IMR-90 (cell line): ENCODE measurements around the gene LTBP1. TPM values are rescaled to one million over a fixed set of nuclear protein-coding genes. Genes with fewer than 3 reads are reported as not detected.

Experiments
- ATAC-seq: fragments of 200-7000 bp; cut with Tn5 transposase; 2 replicates; pipeline ENCODE4 v1.9.1; 2020; ENCODE audit warnings: low read depth, mild to moderate bottlenecking, moderate library complexity
- BruUV-seq: library from RNA; stranded (reverse); fragments of 400-500 nt; replicated peaks from 2 replicates; lab custom pipeline; 2021; lab: Mats Ljungman, UMichigan
- CTCF ChIA-PET: fragments of 300-600 bp; formaldehyde crosslinking; extraction: SDS; loops from one replicate; lab custom pipeline; 2021; ENCODE audit warnings: antibody characterized with exemption; lab: Yijun Ruan, JAX
- POLR2A ChIA-PET: fragments of 300-600 bp; sonication (Branson Sonifier 250); formaldehyde crosslinking; loops from one replicate; lab custom pipeline; 2022; ENCODE audit warnings: antibody characterized with exemption; ENCODE audit not compliant: unreplicated experiment; lab: Charles Lee
- DNase-seq: peaks from one replicate; pipeline ENCODE4 v3.0.0; 2013
- H2AFZ ChIP-seq: replicated peaks from 2 replicates; pipeline ENCODE3; 2013; ENCODE audit warnings: low read length, mild to moderate bottlenecking; ENCODE audit not compliant: poor library complexity
- H2AK5ac ChIP-seq: 2 replicates; pipeline ENCODE4 v1.6.1; 2013; ENCODE audit warnings: low read depth, low read length, inconsistent platforms
- H2AK9ac ChIP-seq: replicated peaks from 2 replicates; pipeline ENCODE3; 2013; ENCODE audit warnings: mild to moderate bottlenecking, low read depth, low read length, moderate library complexity; ENCODE audit not compliant: poor library complexity
- H2BK120ac ChIP-seq: 2 replicates; pipeline ENCODE4 v1.6.1; 2013; ENCODE audit warnings: low read depth, low read length, inconsistent platforms
- H2BK15ac ChIP-seq: 3 replicates; pipeline ENCODE4 v1.6.1; 2013; ENCODE audit warnings: low read depth, low read length, inconsistent platforms
- H2BK20ac ChIP-seq: 2 replicates; pipeline ENCODE4 v1.6.1; 2013; ENCODE audit warnings: low read depth, mild to moderate bottlenecking, inconsistent platforms, low read length, moderate library complexity
- H2BK5ac ChIP-seq: 2 replicates; pipeline ENCODE4 v1.6.1; 2013; ENCODE audit warnings: mild to moderate bottlenecking, low read depth, low read length, inconsistent platforms; ENCODE audit not compliant: poor library complexity, severe bottlenecking
- H3K14ac ChIP-seq: replicated peaks from 2 replicates; pipeline ENCODE4 v1.6.1; 2013; ENCODE audit warnings: low read depth, low read length, inconsistent platforms
- H3K18ac ChIP-seq: 2 replicates; pipeline ENCODE4 v1.6.1; 2013; ENCODE audit warnings: low read depth, low read length, control low read depth
- H3K23ac ChIP-seq: 2 replicates; pipeline ENCODE4 v1.6.1; 2013; ENCODE audit warnings: low read depth, low read length, inconsistent platforms
- H3K27ac ChIP-seq: 2 replicates; pipeline ENCODE4 v1.5.1; 2013; ENCODE audit warnings: mild to moderate bottlenecking, control low read depth, low read length; ENCODE audit not compliant: insufficient read depth
- H3K27me3 ChIP-seq: 2 replicates; pipeline ENCODE4 v1.6.1; 2013; ENCODE audit warnings: low read length; ENCODE audit not compliant: control insufficient read depth, insufficient read depth
- H3K36me3 ChIP-seq: 2 replicates; pipeline ENCODE4 v1.6.1; 2013; ENCODE audit warnings: low read length, mixed read lengths; ENCODE audit not compliant: control insufficient read depth, insufficient read depth
- H3K4ac ChIP-seq: 2 replicates; pipeline ENCODE4 v1.6.1; 2013; ENCODE audit warnings: low read depth, low read length, inconsistent platforms
- H3K4me1 ChIP-seq: 2 replicates; pipeline ENCODE4 v1.6.1; 2013; ENCODE audit warnings: low read length, mixed read lengths; ENCODE audit not compliant: control insufficient read depth, insufficient read depth
- H3K4me2 ChIP-seq: 2 replicates; pipeline ENCODE4 v1.6.1; 2013; ENCODE audit warnings: low read depth, mild to moderate bottlenecking, control low read depth, low read length, moderate library complexity
- H3K4me3 ChIP-seq: 2 replicates; pipeline ENCODE4 v1.5.1; 2013; ENCODE audit warnings: low read depth, mild to moderate bottlenecking, control low read depth, low read length, moderate library complexity; ENCODE audit not compliant: insufficient read depth
- H3K56ac ChIP-seq: 2 replicates; pipeline ENCODE4 v1.6.1; 2013; ENCODE audit warnings: low read length, inconsistent platforms; ENCODE audit not compliant: insufficient read depth; ENCODE audit errors: extremely low read depth
- H3K79me1 ChIP-seq, 2 experiments: 2 replicates each; pipeline ENCODE4 v1.6.1; 2013; ENCODE audit warnings: low read length in 2 of 2, inconsistent platforms in 1 of 2, low read depth in 1 of 2
- H3K9ac ChIP-seq: 2 replicates; pipeline ENCODE4 v1.6.1; 2013; ENCODE audit warnings: low read depth, low read length, control low read depth
- H3K9me1 ChIP-seq: 2 replicates; pipeline ENCODE4 v1.6.1; 2013; ENCODE audit warnings: low read length, inconsistent platforms; ENCODE audit not compliant: insufficient read depth
- H3K9me3 ChIP-seq: 2 replicates; pipeline ENCODE4 v1.6.1; 2013; ENCODE audit warnings: low read length; ENCODE audit not compliant: control insufficient read depth, insufficient read depth
- H4K20me1 ChIP-seq: 2 replicates; pipeline ENCODE4 v1.6.1; 2013; ENCODE audit warnings: low read length, inconsistent platforms; ENCODE audit not compliant: insufficient read depth
- H4K5ac ChIP-seq: 2 replicates; pipeline ENCODE4 v1.6.1; 2013; ENCODE audit warnings: mild to moderate bottlenecking, low read depth, low read length, control low read depth
- H4K8ac ChIP-seq, 2 experiments: 2 replicates each; pipeline ENCODE4 v1.6.1; 2013; ENCODE audit warnings: low read depth in 2 of 2, low read length in 2 of 2, control low read depth in 1 of 2, inconsistent platforms in 1 of 2
- H4K91ac ChIP-seq: 2 replicates; pipeline ENCODE4 v1.6.1; 2013; ENCODE audit warnings: low read depth, low read length, inconsistent platforms; ENCODE audit not compliant: insufficient read depth
- CEBPB ChIP-seq: IDR thresholded peaks from 2 replicates; pipeline ENCODE4 v1.6.1; 2012; ENCODE audit warnings: low read depth, low read length, improper control_type of control experiment
- CHD1 ChIP-seq: IDR thresholded peaks from 2 replicates; pipeline ENCODE4 v1.6.1; 2012; ENCODE audit warnings: low read depth, low read length, improper control_type of control experiment
- NFE2L2 ChIP-seq: fragments of 150-350 bp; IDR thresholded peaks from 2 replicates; pipeline ENCODE4 v1.6.1; 2016; ENCODE audit warnings: low read depth, mild to moderate bottlenecking, low read length
- RCOR1 ChIP-seq: IDR thresholded peaks from 2 replicates; pipeline ENCODE4 v1.6.1; 2012; ENCODE audit warnings: mild to moderate bottlenecking, low read length, improper control_type of control experiment; ENCODE audit not compliant: insufficient replicate concordance
- USF2 ChIP-seq: fragments of 150-350 bp; IDR thresholded peaks from 2 replicates; pipeline ENCODE4 v1.6.1; 2017; ENCODE audit warnings: mild to moderate bottlenecking, antibody characterized with exemption, low read length, low read depth
- WGBS, 2 experiments: methylation state at CpG; one replicate each; pipeline versions ENCODE4 v1.1.5 to v1.1.7; 2013; ENCODE audit warnings: missing lambda C conversion rate in 2 of 2; ENCODE audit not compliant: insufficient read length in 1 of 2; ENCODE audit errors: extremely low coverage in 2 of 2; 5-methylcytosine and 5-hydroxymethylcytosine counted together
- dilution Hi-C: fragments of 300-500 bp; cut with HindIII; formaldehyde crosslinking; loops from one replicate; pipeline ENCODE4 v1.14.3; 2018; ENCODE audit warnings: low sequenced_read_pairs; ENCODE audit not compliant: unreplicated experiment
- in situ Hi-C: fragments of 300-500 bp; cut with MboI; formaldehyde crosslinking; loops from 3 replicates; pipeline ENCODE4 v1.14.3; 2019; ENCODE audit warnings: low sequenced_read_pairs, inconsistent platforms, mixed read lengths
- intact Hi-C: fragments of 100-400 bp; cut with micrococcal nuclease; formaldehyde crosslinking; loops from 2 replicates; pipeline ENCODE4 v1.10.0; 2022
- polyA plus RNA-seq, 3 experiments: library from polyadenylated mRNA; depleted of rRNA; stranded (reverse); fragments of >200 nt; gene quantifications; 2 replicates each; pipeline ENCODE4 v1.2.3, GENCODE V29; 2012; ENCODE audit warnings: low replicate concordance in 1 of 3
- total RNA-seq: library from RNA; depleted of rRNA; stranded (reverse); fragments of >200 nt; gene quantifications from 2 replicates; pipeline ENCODE4 v1.2.3, GENCODE V29; 2012

LTBP1 gene
- total and polyA plus RNA-seq, 2 of the 4 experiments (the other 2 are of a cell fraction): 235 to 326 TPM

- H3K4me3 ChIP-seq: no peak overlapping the region
- dilution Hi-C loops (no loop called here), in situ Hi-C loops (no loop called here), intact Hi-C loops (no loop called here)
- no peak overlapping the region for H3K9ac ChIP-seq
- no peak for ATAC-seq
- ChIA-PET POLR2A (no interaction called here), CTCF (no interaction called here)
- H2BK5ac ChIP-seq: no peak overlapping the region
- H2BK120ac ChIP-seq: no peak overlapping the region
- no peak overlapping the region; the same call in 1 of the 2 replicates for H4K5ac ChIP-seq
- no peak overlapping the region for H2AK5ac ChIP-seq
- H4K8ac ChIP-seq: no peak overlapping the region
- TF ChIP-seq CHD1: no peak
- no peak for TF ChIP-seq USF2
- no peak for TF ChIP-seq NFE2L2
- no peak for TF ChIP-seq RCOR1
- TF ChIP-seq CEBPB: no peak
- no peak overlapping the region for H3K4ac ChIP-seq
- 52% methylated on average over 4 of the region's 12 CpGs; no CpG with 5 or more reads in 1 of the 2 experiments for WGBS, 2 experiments
- H2BK20ac ChIP-seq: no peak overlapping the region
- no peak overlapping the region for H2AK9ac ChIP-seq
- peaks cover 5% of the 10 kb centered on the region for H3K4me1 ChIP-seq
- no peak for DNase-seq
- no peak overlapping the region for H3K56ac ChIP-seq
- H3K14ac ChIP-seq: no peak overlapping the region
- no peaks in the 10 kb centered on the region for H3K79me1 ChIP-seq
- no peaks in the 10 kb centered on the region for H3K9me3 ChIP-seq
- H3K18ac ChIP-seq: no peak overlapping the region
- H4K20me1 ChIP-seq: no peaks in the 10 kb centered on the region
- no peak overlapping the region for H2BK15ac ChIP-seq
- BruUV-seq: no TSS peak
- H3K9me1 ChIP-seq: peaks cover under 1% of the 10 kb centered on the region; the same call in 1 of the 2 replicates
- H3K4me2 ChIP-seq: no peak overlapping the region
- H3K36me3 ChIP-seq: no peaks in the 10 kb centered on the region
- no peak overlapping the region for H4K91ac ChIP-seq
- no peak overlapping the region for H2AFZ ChIP-seq
- H3K23ac ChIP-seq: no peak overlapping the region
- H3K27ac ChIP-seq: no peak overlapping the region
- no peaks in the 10 kb centered on the region for H3K27me3 ChIP-seq
Measured at GRCh38 chr2:32931945-32932709, 14.6 kb upstream of the LTBP1 start.
